Hippocampal formation (tissue), 2 donors: ENCODE data around the gene SCN1B.
"Not testable (repeated sequence)": the region's sequence is repeated elsewhere in the genome, so short reads cannot be mapped to it uniquely, and the experiment has no call there.

Source experiments
- DNase-seq, 2 donors: peaks; one replicate each; lab custom pipeline; 2025; lab: John Stamatoyannopoulos, UW

Gene SCN1B

DNA sequence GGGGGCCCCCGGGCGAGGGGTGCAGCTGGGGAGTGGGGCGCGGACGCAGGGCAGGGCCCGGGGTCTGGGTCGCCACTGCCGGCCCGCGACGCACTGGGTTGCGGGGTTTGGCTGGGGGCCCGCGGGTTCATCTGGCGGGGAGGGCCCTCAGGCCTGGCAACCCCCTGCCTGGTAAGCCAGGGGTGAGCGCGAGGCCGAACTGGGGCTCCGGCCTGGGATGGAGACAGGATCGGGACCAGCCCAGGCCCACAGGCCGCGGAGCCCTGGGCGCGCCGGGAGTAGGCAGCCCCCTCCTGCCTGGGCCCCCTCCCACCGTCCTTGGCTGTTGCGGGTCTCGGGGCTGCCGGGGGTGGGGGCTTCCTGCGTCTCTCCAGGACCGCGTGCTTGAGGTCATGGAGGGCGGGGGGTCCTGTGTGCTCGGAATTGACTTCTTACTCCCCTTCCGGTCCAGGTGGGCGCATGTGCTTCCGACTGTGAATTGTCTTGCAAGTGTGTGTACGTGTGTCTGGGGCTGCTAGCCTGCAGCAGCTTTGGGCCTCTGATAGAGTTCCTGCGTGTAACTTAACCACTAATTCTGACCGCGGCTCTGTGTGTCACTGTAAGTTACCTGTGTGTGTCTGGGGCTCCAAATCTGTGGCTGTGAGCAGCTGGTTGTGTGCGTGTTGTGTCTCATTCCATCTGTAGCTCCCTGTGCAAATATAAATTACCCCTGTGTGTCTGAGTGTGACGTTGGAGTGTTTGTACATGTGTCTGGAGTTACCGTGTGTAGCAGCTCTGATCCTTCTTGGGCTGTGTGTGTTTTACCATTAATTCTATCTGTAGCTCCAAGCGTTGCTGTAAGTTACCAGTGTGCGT lies 29.4 kb upstream of the SCN1B start:
- DNase-seq, result no peak

DNA sequence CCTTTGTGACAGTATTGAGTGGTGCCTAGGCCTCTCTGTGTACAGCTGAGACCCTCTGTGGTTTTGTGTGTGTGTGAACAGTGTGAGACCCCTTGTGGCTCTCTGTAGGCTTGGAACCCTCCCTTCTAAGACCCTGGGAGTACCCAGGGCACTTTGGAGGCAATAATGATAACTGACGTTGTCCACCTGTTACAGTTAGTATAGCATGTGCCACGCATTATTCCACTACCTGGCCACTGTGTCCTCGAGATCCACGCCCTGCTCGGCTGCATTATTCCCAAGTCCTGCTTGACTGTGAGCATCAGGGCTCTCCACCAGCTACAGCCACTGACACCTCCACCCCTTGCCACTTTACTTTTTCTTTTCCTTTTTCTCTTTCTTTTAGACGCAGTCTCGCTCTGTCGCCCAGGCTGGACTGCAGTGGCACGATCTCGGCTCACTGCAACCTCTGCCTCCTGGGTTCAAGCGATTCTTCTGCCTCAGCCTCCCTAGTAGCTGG lies 28.2 kb upstream of the SCN1B start:
- no peak for DNase-seq

DNA sequence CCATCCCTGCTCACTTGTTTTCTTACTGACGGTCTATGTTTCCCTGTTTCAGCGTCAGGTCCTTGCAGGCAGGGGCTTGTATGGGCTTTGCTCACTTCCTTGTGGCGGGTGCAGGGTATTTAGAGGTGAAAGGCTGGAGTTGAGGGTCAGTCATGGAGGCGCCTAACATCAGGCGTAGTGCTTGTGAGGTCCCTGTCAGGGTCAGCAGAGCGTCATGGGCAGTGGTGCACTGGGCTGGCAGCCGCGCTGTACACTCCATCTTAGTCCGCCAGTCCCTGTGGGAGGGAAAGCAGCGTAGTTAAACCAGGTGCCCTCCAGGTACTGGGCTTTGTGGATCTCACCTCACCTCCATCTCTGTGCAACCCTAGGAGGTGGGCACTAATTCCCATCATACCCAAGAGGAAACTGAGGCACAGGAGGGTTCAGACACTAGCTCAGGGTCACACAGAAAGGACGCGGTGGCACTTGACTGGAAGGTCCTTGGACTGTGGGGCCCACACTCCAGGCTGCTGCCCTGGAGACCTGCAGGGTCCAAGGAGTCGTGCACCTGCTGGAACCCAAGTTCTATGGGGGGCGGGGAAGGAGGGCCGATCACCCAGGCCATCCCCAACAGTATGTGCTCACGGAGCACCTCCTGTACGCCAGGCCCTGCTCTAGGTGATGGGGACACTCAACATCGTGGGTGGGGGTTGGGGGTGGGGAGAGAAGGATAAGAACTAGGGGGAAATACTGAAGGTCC lies 25.6 kb upstream of the SCN1B start:
- DNase-seq, result no peak

DNA sequence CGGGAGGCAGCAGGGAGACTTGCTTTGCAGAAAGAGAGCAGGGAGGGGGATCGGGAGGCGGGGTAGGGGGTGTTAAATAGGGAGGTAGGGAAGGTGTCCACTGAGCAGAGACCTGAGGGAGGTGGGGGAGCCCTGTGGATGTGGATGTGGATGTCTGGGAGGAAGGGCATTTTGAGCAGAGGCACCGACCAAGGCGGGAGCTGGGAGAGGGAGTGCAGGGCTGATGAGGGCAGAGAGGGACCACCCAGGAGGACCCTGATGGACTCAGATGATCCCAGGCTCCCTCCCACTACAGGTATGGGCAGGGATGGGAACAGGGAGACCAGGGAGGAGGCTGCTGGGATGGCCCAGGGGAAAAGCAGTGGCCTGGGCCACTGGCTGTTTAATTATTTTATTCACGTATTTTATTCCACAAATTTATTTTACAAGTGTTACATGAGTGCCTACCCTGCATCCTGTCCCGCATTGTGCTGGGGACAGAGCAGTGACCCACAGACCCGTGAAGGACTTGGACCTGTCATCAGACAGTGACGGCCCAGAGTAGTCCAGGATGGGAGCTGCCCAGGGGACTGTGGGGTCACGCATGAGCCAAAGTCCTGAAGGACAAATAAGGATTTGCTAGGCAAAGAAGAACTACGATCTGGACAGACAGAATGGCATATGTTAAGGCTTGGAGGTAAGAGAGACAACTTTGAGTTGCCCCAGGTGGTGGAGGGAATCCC lies 24.9 kb upstream of the SCN1B start:
- DNase-seq, result no peak

DNA sequence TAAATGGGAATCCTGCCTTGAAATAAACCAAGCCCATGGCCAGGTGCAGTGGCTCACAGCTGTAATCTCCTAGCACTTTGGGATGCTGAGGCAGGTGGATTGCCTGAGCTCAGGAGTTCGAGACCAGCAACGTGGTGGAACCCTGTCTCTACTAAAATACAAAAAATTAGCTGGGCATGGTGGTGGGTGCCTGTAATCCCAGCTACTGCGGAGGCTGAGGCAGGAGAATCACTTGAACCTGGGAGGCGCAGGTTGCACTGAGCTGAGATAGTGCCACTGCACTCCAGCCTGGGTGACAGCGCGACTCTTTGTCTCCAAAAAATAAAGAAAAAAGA lies 24.3 kb upstream of the SCN1B start:
- not testable (repeated sequence) for DNase-seq

DNA sequence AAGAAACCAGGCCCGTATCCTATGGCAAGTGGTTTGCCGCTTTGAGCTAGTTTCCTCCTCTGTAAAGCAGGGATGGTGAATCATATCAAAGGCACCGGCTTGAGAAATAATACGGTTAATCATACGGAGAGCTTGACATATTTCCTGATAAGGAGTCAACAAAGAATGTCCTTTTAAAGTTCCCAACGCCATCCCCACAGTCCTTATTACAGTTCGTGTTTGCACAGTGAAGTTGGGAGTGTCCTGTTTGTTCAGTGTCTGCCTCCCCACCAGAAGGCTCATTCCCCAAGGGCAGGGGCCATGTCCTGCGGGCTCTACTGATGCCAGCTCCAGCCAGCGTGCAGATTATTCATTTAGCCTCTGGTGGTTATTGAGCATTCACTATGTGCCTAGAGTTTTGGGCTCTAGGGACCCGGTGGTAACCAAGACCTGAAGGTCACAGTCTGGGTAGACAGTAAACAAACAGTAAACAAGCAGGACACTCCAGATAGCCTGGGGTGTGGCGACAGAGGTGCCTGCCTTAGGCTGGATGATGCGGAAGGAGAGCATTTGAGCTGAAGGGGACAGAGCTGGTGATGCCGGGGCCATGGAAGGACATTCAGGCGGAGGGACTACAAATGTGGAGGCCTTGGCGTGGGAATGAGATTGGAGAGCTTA lies 23.8 kb upstream of the SCN1B start:
- DNase-seq, result no peak

DNA sequence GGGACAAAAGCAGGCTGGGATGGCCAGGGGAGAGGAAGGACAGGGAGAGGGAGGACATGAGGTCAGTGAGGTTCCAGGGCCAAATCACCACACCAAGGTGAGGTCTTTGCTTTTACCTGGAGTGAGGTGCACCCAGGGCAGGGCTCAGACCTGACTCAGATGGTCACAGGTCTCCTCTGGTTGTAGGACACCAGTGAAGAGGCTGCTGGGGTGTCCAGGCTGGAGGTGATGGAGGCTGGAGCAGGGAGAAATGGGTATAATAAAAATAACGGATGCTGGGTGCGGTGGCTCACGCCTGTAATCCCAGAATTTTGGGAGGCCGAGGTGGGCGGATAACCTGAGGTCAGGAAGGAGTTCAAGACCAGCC lies 23.3 kb upstream of the SCN1B start:
- no peak for DNase-seq

DNA sequence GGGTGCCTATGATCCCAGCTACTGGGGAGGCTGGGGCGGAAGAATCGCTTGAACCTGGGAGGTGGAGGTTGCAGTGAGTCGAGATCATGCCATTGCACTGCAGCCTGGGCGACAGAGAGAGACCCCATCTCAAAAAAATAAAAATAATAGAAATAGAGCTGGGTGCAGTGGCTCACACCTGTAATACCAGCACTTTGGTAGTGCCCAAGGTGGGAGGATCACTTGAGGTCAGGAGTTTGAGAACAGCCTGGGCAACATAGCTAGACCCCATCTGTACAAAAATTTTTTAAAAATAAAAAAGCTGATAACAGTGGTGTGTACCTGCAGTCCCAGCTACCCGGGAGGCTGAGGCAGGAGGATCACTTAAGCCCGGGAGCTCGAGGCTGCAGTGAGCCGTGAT lies 22.8 kb upstream of the SCN1B start:
- DNase-seq, result not testable (repeated sequence)

DNA sequence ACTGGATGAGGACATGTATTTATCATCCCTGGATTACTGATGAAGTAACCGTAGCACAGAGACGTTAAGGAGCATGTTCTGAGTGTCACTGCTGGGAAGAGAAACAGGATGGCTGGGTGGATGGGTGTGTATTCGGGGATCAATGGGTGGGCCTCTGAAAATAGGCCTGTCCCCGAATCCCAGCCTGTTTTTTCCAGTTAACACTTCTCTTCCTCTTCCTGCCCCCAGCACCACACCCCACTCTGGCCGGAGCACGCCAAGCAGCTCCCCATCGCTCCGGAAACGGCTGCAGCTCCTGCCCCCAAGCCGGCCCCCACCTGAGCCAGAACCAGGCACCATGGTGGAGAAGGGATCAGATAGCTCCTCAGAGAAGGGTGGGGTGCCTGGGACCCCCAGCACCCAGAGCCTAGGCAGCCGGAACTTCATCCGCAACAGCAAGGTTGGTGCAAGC lies 21.4 kb upstream of the SCN1B start:
- no peak for DNase-seq

DNA sequence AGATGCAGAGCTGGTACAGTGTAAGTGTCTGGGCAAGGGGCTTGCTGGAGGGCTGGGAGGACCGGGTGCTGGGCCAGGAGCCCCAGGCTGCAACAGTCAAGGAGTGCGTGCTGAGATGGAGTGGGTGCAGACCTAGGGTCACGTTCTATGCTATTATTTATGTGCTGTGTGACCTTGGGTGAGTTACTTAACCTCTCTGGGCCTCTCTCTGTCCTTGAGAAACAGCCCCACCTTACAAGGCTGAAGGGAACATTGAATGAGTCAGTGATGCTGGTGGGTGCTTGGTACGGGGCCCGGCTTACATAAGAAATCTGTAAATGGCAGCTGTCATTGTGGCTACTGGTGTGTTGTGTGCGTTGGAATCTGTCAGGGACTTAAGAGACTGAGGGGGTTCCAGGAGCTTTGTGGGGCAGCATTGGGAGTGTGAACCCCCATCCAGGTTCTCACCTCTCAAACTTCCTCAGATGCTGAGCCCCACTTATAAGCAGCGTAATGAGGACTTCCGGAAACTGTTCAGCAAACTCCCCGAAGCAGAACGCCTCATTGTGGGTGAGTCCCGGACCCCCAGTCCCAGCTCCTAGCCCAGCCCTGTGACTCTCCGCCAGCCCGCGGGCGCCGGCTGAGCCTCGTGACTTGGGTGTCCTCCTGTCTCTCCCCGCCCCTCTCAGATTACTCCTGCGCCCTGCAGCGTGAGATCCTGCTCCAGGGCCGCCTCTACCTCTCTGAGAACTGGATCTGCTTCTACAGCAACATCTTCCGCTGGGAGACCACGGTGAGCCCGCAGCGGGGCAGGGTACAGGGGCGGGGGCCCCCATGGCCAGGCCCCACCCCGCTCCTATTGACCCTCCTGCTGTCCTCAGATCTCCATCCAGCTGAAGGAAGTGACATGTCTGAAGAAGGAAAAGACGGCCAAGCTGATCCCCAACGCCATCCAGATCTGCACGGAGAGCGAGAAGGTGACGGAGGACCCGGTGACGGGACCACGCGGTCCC lies 20.6 kb upstream of the SCN1B start:
- DNase-seq, result no peak

DNA sequence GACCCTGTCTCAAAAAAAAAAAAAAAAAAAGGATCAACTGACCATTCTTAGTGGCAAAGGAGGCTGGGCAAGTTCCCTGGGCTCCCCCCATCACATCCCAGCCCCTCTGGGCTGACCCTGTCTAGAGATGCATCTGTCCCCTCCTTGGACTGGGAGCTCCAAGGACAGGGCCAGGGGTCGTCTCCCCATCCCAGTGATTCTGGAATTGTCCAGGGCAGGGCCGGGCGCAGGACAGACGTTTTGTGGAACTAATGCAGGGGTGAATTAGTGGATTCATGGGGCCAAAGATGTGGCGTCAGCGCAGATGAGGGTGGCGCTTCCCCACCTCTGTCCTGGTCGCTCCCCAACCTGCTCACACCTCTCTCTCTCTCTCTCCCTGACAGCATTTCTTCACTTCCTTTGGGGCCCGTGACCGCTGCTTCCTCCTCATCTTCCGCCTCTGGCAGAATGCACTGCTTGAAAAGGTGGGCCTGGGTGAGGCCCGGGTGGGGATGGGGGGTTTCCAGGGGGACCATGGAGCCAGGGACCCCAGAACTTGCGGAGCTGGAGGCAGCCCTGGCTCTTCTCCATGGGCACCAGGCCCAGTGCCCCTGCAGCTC lies 19.1 kb upstream of the SCN1B start:
- no peak for DNase-seq

DNA sequence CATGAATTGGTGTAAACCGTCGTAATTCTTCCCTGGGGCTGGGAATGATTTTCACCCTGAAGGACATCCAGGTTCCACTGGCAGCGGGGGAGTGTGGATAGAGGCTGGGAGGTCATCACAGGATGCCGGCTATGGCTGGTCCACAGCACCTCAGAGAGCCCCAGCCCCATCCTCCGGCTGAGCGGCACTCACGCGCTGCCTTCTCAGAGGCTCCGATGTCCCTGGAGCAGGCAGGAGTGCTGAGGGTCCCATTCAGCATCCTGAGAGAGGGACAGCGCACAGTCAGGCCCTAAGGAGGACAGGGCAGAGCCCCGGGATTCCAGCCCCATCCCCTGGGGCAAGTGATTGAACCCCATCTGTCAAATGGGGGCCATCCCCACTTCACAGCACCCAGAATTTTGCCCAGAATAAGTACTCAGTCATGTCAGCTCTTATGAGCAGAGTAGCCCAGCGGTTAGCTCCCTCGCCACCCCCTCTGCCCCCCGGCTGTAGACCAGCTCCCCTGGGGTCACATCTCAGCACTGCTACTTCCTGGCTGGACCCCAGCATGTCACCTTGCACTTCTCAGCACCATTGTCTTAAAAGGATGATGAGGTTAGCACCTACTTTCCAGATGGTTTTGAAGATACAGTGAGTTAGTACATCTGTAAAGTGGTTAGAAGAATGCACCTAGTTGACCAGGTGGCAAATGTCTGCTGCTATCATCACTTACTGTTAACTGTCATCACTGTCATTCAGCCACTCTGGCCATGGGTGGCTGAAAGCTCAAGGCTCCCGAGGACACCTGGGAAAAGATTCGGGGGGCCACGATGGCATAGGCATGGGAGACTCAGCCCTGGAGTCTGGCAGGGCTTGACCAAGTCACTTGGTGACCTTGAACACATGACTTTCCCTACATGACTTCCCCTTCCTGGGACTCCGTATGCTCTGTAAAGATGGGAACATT lies 18.3 kb upstream of the SCN1B start:
- no peak for DNase-seq

DNA sequence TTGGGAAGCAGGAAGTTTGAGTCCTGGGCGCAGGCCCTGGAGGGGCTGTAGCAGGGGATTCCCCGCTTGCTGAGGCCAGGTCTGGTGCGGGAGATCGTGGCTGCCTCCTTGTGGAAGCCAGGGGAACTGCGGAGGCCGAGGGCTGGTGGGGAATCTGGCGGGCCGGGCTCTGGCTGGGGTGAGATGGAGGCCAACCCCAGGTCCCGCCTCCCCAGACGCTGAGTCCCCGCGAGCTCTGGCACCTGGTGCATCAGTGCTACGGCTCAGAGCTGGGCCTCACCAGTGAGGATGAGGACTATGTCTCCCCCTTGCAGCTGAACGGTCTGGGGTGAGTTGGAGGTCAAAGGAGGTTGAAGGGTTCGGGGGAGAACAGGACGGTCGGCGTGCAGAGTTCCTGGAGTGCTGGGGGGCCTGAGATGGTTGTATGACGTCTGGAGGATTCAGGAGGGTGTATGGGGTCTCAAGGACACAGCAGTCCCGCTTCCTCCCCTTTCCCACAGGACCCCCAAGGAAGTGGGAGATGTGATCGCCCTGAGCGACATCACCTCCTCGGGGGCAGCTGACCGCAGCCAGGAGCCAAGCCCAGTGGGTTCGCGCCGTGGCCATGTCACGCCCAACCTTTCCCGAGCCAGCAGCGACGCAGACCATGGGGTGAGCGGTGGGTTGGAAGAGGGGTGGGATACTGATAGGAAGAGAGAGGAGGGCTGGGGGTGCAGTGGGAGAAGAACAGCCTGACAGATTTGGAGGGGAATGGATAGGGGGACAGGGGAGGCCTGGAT lies 17.0 kb upstream of the SCN1B start:
- peak in 1 of 2 donors; percentile 29 for DNase-seq

DNA sequence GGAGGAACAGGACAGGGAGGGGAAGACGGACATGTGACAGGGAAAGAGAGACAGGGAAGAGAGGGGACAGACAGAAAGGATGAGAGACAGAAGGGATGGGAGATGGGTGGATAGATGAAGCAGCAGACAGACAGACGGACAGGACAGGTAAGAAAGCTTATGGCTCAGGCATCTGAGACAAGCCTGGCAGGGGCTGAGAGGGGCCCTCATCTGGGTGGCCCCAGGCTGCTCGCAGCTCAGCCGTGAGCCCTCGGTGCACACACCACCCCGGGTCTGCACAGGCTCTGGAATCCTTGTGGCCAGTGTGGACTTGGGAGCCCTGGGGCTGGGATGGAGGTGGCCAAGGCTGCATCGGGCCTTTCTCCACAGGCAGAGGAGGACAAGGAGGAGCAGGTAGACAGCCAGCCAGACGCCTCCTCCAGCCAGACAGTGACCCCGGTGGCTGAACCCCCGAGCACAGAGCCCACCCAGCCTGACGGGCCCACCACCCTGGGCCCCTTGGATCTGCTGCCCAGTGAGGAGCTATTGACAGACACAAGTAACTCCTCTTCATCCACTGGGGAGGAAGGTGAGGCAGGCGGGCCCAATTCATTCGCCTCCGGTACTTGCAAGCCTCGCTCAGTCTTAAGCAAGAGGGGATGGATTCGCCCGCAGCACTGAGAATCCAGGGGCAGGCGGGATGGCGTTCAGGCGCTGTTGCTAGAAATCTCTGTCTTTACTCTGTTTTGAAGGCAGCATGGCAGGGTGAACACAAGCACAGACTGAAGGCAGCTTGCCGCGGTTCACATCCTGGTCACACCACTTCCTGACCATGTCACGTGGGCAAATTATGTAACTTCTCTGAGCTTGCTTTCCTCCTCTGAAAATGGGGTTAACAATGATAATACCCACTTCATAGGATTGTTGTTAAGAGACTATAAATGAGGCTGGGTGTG lies 16.2 kb upstream of the SCN1B start:
- no peak for DNase-seq

DNA sequence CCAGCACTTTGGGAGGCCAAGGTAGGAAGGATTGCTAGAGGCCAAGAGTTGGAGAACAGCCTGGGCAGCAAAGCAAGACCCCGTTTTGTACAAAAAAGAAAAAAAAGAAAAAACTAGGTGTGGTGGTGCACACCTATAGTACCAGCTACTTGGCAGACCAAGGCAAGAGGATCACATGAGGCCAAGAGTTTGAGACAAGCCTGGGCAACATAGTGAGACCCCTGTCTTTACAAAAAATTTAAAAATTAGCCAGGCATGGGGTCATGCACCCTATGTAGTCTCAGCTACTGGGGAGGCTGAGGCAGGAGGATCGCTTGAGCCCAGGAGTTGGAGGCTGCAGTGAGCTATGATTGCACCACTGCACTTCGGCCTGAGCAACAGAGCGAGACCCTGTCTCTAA lies 15.5 kb upstream of the SCN1B start:
- DNase-seq, result not testable (repeated sequence)

DNA sequence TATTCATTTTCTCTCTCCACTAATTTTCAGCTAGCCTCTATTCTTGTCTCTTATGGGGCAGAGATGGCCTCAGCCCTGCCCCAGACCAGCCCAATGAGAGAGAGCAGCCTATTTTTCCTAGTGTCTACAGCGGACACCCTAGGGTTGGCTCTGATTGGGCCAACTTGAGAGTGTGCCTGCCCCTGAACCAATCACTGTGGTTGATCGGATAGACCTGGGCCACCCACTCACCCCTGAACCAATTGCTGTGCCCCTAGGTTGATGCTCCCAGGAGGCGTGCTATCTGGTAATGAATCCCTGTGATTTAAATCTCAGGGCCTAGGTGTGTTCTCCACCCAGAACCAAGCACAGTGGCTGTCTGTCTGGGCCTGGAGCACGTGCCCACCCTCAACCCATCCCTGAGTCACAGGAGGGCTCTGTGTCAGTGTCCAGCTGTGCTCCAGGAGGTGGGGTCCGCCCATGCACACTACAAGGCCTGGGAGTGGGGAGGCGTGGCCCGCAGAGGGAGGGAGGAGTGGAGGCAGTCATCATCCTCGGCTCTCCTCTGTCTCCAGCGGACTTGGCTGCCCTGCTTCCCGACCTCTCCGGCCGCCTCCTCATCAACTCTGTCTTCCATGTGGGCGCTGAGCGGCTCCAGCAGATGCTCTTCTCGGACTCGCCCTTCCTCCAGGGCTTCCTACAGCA lies 14.9 kb upstream of the SCN1B start:
- DNase-seq, result no peak

DNA sequence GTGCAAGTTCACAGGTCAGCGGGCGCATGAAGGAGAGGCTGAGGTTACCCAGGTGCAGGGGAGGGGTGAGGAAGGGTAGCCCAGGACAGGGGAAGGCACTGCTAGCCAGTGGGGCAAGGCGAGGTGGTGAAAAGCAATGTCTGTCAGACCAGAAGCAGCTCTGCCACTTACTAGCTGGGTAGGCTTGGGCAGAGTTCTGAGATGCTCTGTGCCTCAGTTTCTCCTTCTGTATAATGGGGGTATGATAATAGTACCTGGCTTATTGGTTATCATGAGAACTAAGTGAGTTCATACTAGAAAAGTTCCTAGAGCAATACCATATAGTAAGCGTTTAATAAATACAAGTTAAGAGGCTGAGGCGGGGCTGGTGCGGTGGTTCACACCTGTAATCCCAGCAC lies 14.3 kb upstream of the SCN1B start:
- no peak for DNase-seq
